ENCODE results near the gene SELL. TPM values are rescaled to one million over a fixed set of nuclear protein-coding genes. Genes with fewer than 3 reads are reported as not detected.

Gene SELL
- total and polyA plus RNA-seq, 7 donors: 0.55 to 62.9 (median 1.5) TPM

DNA sequence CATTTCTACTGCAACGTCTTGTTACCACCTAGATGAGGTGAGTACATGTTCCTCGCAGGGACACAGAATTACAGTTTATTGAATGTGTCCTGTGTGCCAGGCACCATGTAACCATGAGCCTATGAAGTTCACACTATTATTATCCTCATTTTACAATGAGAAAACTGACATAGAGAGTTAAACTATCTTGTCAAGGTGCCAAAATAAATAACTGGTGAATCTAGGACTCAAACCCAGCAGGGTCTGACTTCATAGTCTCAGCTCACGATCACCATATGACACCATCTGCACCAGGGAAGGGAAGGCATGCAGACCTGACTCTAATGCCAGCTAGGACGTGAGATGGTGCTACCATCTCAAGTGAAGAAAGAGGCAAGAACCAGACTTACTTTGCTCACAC lies 20.0 kb upstream of the SELL start:
- Histone ChIP-seq H3K9me3 (no peaks in the 10 kb centered on the region), H3K27me3 (no peaks in the 10 kb centered on the region), H3K36me3 (no peaks in the 10 kb centered on the region), H3K4me3 (no peak overlapping the region), H3K27ac (no peak overlapping the region), H3K4me1 (no peaks in the 10 kb centered on the region)
- TF ChIP-seq, protein P1, sequence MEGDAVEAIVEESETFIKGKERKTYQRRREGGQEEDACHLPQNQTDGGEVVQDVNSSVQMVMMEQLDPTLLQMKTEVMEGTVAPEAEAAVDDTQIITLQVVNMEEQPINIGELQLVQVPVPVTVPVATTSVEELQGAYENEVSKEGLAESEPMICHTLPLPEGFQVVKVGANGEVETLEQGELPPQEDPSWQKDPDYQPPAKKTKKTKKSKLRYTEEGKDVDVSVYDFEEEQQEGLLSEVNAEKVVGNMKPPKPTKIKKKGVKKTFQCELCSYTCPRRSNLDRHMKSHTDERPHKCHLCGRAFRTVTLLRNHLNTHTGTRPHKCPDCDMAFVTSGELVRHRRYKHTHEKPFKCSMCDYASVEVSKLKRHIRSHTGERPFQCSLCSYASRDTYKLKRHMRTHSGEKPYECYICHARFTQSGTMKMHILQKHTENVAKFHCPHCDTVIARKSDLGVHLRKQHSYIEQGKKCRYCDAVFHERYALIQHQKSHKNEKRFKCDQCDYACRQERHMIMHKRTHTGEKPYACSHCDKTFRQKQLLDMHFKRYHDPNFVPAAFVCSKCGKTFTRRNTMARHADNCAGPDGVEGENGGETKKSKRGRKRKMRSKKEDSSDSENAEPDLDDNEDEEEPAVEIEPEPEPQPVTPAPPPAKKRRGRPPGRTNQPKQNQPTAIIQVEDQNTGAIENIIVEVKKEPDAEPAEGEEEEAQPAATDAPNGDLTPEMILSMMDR (IDR thresholded peaks at IDR 0.05): no peak
- no peak for TF ChIP-seq POLR2A (IDR thresholded peaks at IDR 0.05)
- no peak for TF ChIP-seq POLR2AphosphoS5 (IDR thresholded peaks at IDR 0.05)
- no peak for TF ChIP-seq EP300 (IDR thresholded peaks at IDR 0.05)
- no peak for DNase-seq
- intact Hi-C loops (cut with DNase I): no loop called here
- WGBS, 2 donors: 35 to 73% methylated on average over 4 of the region's 4 CpGs

DNA sequence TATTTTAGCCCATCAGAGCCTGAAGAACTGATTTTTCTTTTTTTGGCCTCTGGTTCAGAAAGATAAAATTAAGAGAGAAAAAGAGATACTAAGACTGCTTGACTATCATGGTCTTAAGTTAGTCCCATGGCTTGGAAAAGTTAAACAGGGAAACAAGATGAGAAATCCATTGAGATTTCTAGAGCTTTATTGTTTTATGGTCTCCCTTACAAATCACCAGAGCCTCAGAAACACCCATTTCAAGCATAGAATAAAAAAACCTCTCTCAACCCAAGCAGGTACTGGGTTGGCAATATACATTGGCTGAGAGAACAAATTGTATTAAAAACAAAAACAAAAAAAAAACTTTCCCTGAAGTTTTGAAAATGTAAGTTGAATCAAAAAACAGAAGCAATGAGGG lies 18.6 kb upstream of the SELL start:
- no peaks in the 10 kb centered on the region for H3K9me3 ChIP-seq
- H3K27me3 ChIP-seq: no peaks in the 10 kb centered on the region
- DNase-seq: no peak
- H3K27ac ChIP-seq: no peak overlapping the region
- H3K4me3 ChIP-seq: no peak overlapping the region
- intact Hi-C loops (cut with DNase I): no loop called here
- TF ChIP-seq POLR2A (IDR thresholded peaks at IDR 0.05) (no peak), POLR2AphosphoS5 (IDR thresholded peaks at IDR 0.05) (no peak), EP300 (IDR thresholded peaks at IDR 0.05) (no peak)
- TF ChIP-seq, protein P1 (IDR thresholded peaks at IDR 0.05): no peak
- no peaks in the 10 kb centered on the region for H3K36me3 ChIP-seq
- no peaks in the 10 kb centered on the region for H3K4me1 ChIP-seq

DNA sequence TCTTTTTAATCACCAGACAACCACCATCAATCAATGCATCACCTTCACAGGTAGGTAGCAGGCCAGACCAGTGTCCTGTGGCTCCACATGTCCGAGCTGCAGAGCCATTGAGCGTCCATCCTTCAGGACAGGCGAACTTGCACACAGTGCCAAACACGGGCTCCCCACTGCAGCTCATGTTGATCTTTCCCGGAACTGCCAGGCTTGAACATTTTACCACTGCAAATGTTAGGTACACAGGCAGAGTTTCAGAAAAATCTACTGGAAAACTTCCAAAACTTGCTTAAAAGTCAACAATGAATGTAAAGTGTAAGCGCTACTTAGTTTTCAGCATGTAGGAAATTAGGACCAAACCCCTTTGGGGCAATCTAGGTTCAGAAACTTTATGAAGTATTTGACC lies 15.9 kb upstream of the SELL start:
- Histone ChIP-seq H3K27me3 (no peaks in the 10 kb centered on the region), H3K4me3 (no peak overlapping the region), H3K27ac (no peak overlapping the region), H3K4me1 (no peaks in the 10 kb centered on the region), H3K36me3 (no peaks in the 10 kb centered on the region), H3K9me3 (no peaks in the 10 kb centered on the region)
- TF ChIP-seq POLR2AphosphoS5 (IDR thresholded peaks at IDR 0.05) (no peak), POLR2A (IDR thresholded peaks at IDR 0.05) (no peak), EP300 (IDR thresholded peaks at IDR 0.05) (no peak)
- TF ChIP-seq, protein P1 (IDR thresholded peaks at IDR 0.05): no peak
- intact Hi-C loops (cut with DNase I): no loop called here
- DNase-seq: no peak
- 22 to 69% methylated on average over 6 of the region's 6 CpGs for WGBS, 2 donors

DNA sequence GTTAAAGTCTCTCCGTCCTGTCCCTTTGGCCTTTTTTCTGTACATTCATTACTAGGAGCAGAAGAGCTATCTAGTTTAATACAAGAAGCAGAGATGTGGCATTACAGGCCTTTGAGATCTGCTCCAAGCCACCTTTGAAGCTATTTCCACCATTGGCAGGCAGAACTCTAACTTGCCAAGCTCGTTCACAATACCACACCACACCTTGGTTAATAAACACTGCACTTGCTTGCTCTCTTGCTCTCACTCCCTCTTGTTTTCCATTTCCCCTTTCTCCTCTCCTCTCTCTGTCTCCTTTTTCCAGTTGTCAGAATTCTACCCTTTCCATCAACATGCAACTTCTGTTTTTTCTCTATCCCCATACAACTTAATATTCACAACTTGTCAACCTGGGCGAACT lies 15.4 kb upstream of the SELL start:
- no peak overlapping the region for H3K27ac ChIP-seq
- H3K9me3 ChIP-seq: no peaks in the 10 kb centered on the region
- intact Hi-C loops (cut with DNase I): no loop called here
- H3K4me1 ChIP-seq: no peaks in the 10 kb centered on the region
- H3K27me3 ChIP-seq: no peaks in the 10 kb centered on the region
- no peak for TF ChIP-seq POLR2A (IDR thresholded peaks at IDR 0.05)
- WGBS, 2 donors: 38 to 71% methylated on average over 3 of the region's 3 CpGs
- no peaks in the 10 kb centered on the region for H3K36me3 ChIP-seq
- no peak overlapping the region for H3K4me3 ChIP-seq
- no peak for DNase-seq

DNA sequence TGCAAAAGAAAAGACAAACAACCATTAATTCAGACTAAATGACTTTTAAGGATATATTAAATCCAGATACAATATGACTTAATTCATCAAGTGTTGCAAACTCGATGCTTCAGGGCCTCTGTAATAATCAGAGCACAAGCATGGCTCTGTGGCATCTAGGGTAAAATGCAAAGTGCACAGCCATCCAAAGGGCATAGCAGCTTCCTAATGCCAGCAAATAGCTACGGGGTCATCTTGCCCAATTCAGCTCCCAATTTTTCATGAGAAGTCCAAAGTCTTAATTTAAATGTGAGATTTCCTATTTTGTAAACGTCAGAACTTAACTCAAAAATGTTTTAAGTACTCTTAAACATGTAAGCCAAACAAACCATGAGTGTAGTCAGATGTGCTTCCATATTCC lies 14.5 kb upstream of the SELL start:
- no peak overlapping the region for H3K27ac ChIP-seq
- WGBS, 2 donors: 79 to 87% methylated on average over 3 of the region's 3 CpGs
- intact Hi-C loops (cut with DNase I): no loop called here
- no peak for DNase-seq
- no peak overlapping the region for H3K4me3 ChIP-seq
- TF ChIP-seq POLR2A (IDR thresholded peaks at IDR 0.05) (no peak), EP300 (IDR thresholded peaks at IDR 0.05) (no peak), POLR2AphosphoS5 (IDR thresholded peaks at IDR 0.05) (no peak)
- TF ChIP-seq, protein P1 (IDR thresholded peaks at IDR 0.05): no peak
- no peaks in the 10 kb centered on the region for H3K27me3 ChIP-seq
- H3K4me1 ChIP-seq: no peaks in the 10 kb centered on the region
- no peaks in the 10 kb centered on the region for H3K36me3 ChIP-seq
- H3K9me3 ChIP-seq: no peaks in the 10 kb centered on the region

All from sigmoid colon (tissue), 7 donors.